Activated naive CD8-positive, alpha-beta T cell treated with anti-CD3 and anti-CD28 coated beads, Interleukin-2, amount 50 U/mL, for 24 hours (primary cell): ENCODE measurements around the gene LITAF.
"Not testable (repeated sequence)": the region's sequence is repeated elsewhere in the genome, so short reads cannot be mapped to it uniquely, and the experiment has no call there.

Experiments
- ATAC-seq: fragments of 150-1000 bp; cut with Tn5 transposase; one replicate; pipeline ENCODE4 v1.10.0; 2021
- DNase-seq: peaks from one replicate; pipeline ENCODE4 v3.0.0; 2021
- H3K27ac Mint-ChIP-seq: one replicate; pipeline ENCODE4 v1.8.0; 2021; ENCODE audit warnings: mild to moderate bottlenecking, mixed read lengths
- H3K27me3 Mint-ChIP-seq: one replicate; pipeline ENCODE4 v1.8.0; 2021; ENCODE audit warnings: mixed read lengths
- H3K36me3 Mint-ChIP-seq: one replicate; pipeline ENCODE4 v1.8.0; 2021; ENCODE audit warnings: low read depth, mixed read lengths
- H3K4me1 Mint-ChIP-seq: one replicate; pipeline ENCODE4 v1.8.0; 2021; ENCODE audit warnings: mixed read lengths
- H3K4me3 Mint-ChIP-seq: one replicate; pipeline ENCODE4 v1.8.0; 2021; ENCODE audit warnings: mild to moderate bottlenecking, moderate library complexity, mixed read lengths
- H3K9me3 Mint-ChIP-seq: one replicate; pipeline ENCODE4 v1.8.0; 2021; ENCODE audit warnings: mixed read lengths

Gene LITAF

DNA sequence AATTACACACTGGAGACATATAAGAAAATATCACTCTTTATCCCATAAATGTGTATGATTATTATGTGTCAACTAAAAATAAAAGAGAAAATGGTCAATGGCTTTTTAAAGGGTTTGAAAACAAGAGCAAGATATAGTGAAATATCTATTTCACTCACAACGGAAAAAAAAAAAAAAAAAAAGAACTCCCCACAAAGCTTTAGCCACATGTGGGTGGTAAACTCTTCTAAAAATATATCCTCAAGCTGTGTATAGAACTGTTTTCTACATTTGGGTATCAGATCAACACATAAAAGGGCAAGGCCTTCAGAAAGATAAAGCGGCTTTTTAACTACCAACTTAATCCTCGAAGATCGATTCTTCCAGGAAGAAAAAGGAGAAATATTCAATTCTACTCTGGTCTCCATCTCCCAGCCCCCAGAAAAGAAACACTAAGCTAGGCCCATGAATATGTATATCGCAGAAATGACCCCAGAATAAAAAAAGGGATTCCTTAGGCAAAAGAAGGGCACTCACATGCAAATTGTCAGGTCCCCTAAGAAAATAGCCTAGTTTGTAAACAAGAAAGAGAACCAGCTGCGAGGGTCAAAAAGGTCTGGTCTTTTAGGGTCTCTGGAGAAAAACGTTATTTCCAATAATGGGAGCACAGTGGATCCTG, 4.4 kb downstream of the LITAF start:
- peak overlapping the region; percentile 73 for H3K4me3 Mint-ChIP-seq
- H3K9me3 Mint-ChIP-seq, result no peaks in the 10 kb centered on the region
- peaks cover 34% of the 10 kb centered on the region for H3K36me3 Mint-ChIP-seq
- H3K27me3 Mint-ChIP-seq, result no peaks in the 10 kb centered on the region
- peaks cover 73% of the 10 kb centered on the region for H3K4me1 Mint-ChIP-seq
- no peak for DNase-seq
- no peak for ATAC-seq
- H3K27ac Mint-ChIP-seq, result peak overlapping the region; percentile 84

- peak overlapping the region; percentile 84 for H3K27ac Mint-ChIP-seq
- no peak for ATAC-seq
- no peaks in the 10 kb centered on the region for H3K9me3 Mint-ChIP-seq
- no peak for DNase-seq
- H3K27me3 Mint-ChIP-seq, result no peaks in the 10 kb centered on the region
- peak overlapping the region; percentile 73 for H3K4me3 Mint-ChIP-seq
- H3K4me1 Mint-ChIP-seq, result peaks cover 78% of the 10 kb centered on the region
- peaks cover 38% of the 10 kb centered on the region for H3K36me3 Mint-ChIP-seq
Observed at GRCh38 chr16:11581678-11582077, 5.0 kb downstream of the LITAF start.

DNA sequence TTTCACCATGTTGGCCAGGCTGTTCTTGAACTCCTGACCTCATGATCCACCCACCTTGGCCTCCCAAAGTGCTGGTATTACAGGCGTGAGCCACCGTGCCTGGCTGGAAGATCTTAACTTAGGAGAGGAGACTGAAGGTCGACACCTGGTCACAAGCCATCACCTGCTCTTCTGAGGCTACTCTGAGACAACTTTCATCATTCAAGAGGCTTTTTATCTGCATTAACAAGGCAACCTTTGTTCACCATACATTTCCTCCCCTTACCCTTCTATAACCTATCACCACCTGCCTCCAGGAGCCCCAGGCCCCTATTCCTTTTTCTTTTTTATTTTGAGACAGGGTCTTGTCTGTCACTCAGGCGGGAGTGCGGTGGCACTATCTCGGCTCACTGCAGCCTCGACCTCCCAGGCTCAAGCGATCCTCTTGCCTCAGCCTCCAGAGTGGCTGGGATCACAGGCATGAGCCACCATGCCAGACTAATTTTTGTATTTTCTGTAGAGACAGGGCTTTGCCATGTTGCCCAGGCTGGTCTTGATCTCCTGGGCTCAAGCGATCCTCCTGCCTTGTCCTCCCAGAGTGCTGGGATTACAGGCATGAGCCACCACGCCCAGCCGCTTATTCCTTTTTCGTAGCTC, 6.2 kb downstream of the LITAF start:
- Mint-ChIP-seq H3K9me3 (no peaks in the 10 kb centered on the region), H3K36me3 (peaks cover 39% of the 10 kb centered on the region), H3K4me3 (peak overlapping the region; percentile 53), H3K4me1 (peaks cover 84% of the 10 kb centered on the region), H3K27ac (peak overlapping the region; percentile 84), H3K27me3 (peaks cover under 1% of the 10 kb centered on the region)
- no peak for ATAC-seq
- DNase-seq, result no peak

DNA sequence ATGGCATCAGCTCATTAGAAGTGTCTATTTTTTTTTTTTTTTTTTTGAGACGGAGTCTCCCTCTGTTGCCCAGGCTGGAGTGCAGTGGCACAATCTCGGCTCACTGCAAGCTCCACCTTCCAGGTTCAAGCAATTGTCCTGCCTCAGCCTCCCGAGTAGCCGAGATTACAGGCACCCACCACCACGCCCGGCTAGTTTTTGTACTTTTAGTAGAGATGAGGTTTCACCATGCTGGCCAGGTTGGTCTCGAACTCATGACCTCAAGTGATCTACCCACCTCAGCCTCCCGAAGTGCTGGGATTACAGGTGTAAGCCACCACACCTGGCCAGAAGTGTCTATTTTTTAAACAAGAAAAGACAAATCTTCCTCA, 9.4 kb downstream of the LITAF start:
- not testable (repeated sequence) for ATAC-seq, H3K4me3 Mint-ChIP-seq, DNase-seq, H3K27me3 Mint-ChIP-seq, H3K9me3 Mint-ChIP-seq
- H3K36me3 Mint-ChIP-seq, result peaks cover 55% of the 10 kb centered on the region
- peak overlapping the region; percentile 42 for H3K27ac Mint-ChIP-seq
- H3K4me1 Mint-ChIP-seq, result peaks cover 91% of the 10 kb centered on the region

GRCh38 chr16:11576427-11577289, 10.1 kb downstream of the LITAF start:
- peaks cover 91% of the 10 kb centered on the region for H3K4me1 Mint-ChIP-seq

DNA sequence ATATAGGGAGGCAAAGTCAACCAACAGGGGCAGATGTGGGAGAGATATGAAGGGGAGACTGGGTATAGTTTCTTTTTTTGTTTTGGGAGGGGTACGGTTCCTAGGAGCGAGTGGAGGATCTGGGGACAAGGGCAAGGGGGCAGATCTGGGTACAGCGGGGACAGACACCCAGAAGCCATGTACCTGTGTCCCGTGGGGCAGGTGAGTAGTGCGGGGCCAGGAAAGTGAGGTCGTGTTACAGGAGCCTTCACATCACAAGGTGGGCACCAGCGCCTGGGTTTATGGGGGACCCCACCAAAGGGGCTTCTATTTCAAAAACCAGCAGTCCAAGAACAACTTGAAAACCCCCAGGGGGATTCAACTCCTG, 11.5 kb downstream of the LITAF start:
- H3K4me3 Mint-ChIP-seq, result peak overlapping the region; percentile 74
- peak overlapping the region; percentile 93 for H3K27ac Mint-ChIP-seq
- H3K4me1 Mint-ChIP-seq, result peaks cover 90% of the 10 kb centered on the region
- DNase-seq (no peak), ATAC-seq (peak; percentile 22)
- no peaks in the 10 kb centered on the region for H3K9me3 Mint-ChIP-seq
- peaks cover 2% of the 10 kb centered on the region for H3K27me3 Mint-ChIP-seq
- peaks cover 52% of the 10 kb centered on the region for H3K36me3 Mint-ChIP-seq

More at GRCh38 chr16:11576427-11577289, 10.1 kb downstream of the LITAF start:
- DNase-seq (no peak), ATAC-seq (no peak)
- H3K27ac Mint-ChIP-seq, result peak overlapping the region; percentile 20
- H3K36me3 Mint-ChIP-seq, result peaks cover 59% of the 10 kb centered on the region
- H3K27me3 Mint-ChIP-seq, result peaks cover 2% of the 10 kb centered on the region
- H3K4me3 Mint-ChIP-seq, result peak overlapping the region; percentile 42
- no peaks in the 10 kb centered on the region for H3K9me3 Mint-ChIP-seq

DNA sequence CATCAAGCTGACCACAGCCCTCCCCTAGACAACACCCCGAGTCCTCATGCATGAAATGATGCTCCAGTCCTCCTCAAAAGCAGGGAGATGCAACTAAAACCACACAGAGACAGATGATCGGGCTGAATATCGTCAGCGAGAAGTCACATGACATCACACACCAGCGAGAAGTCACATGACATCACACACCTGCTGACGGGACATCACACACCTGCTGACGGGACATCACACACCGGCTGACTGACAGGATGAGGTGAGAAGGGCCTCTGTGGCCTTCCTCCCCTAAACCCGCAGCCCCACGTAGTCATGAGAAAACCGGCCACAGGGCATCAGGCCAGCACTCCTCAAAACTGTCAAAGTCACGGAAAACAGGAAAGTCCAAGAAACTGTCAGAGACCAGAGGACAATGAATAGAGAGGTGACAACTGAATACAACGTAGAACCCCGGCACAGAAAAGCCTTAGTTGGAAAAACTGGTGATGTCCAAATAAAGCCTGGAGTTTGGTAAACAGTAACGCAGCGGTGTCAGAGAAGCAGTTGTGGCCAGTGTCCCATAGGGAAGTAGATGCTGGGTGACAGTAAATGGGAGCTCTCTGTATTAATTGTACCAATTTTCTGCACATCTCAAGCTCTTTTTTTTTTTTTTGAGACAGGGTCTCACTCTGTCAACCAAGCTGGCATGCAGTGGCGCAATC, 14.3 kb downstream of the LITAF start:
- Mint-ChIP-seq H3K36me3 (peaks cover 43% of the 10 kb centered on the region), H3K27me3 (peaks cover 2% of the 10 kb centered on the region), H3K9me3 (no peaks in the 10 kb centered on the region), H3K4me3 (peak overlapping the region; percentile 1), H3K27ac (peak overlapping the region; percentile 70), H3K4me1 (peaks cover 80% of the 10 kb centered on the region)
- DNase-seq (peak; percentile 37), ATAC-seq (no peak)

GRCh38 chr16:11571549-11571948, 15.2 kb downstream of the LITAF start:
- Mint-ChIP-seq H3K27me3 (peaks cover 2% of the 10 kb centered on the region), H3K27ac (peak overlapping the region; percentile 59), H3K36me3 (peaks cover 44% of the 10 kb centered on the region), H3K4me1 (peaks cover 78% of the 10 kb centered on the region), H3K9me3 (no peaks in the 10 kb centered on the region), H3K4me3 (no peak overlapping the region)
- DNase-seq (no peak), ATAC-seq (no peak)

- Mint-ChIP-seq H3K4me3 (no peak overlapping the region), H3K36me3 (peaks cover 49% of the 10 kb centered on the region), H3K4me1 (peaks cover 80% of the 10 kb centered on the region), H3K27ac (peak overlapping the region; percentile 59), H3K27me3 (peaks cover 2% of the 10 kb centered on the region), H3K9me3 (no peaks in the 10 kb centered on the region)
- DNase-seq (no peak), ATAC-seq (no peak)
Observed at GRCh38 chr16:11570806-11571205, 15.9 kb downstream of the LITAF start.

- Mint-ChIP-seq H3K36me3 (peaks cover 47% of the 10 kb centered on the region), H3K4me3 (no peak overlapping the region)
Observed at GRCh38 chr16:11570258-11570657, 16.5 kb downstream of the LITAF start.

DNA sequence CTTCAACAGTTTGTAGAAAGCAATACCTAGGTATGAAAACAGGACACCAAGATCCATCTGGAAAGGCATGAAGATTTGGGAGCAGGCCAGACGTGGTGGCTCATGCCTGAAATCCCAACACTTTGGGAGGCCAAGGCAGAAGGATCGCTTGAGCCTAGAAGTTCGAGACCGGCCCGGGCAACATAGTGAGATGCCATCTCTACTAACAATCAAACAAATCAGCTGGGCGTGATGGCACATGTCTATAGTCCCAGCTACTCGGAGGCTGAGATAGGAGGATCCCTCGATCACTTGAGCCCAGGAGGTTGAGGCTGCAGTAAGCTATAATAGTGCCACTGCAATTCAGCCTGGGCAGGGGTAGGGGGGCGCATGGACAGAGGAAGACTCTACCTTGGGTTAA, 20.3 kb downstream of the LITAF start:
- DNase-seq, result no peak
- H3K4me1 Mint-ChIP-seq, result peaks cover 75% of the 10 kb centered on the region
- no peaks in the 10 kb centered on the region for H3K27me3 Mint-ChIP-seq
- H3K36me3 Mint-ChIP-seq, result peaks cover 33% of the 10 kb centered on the region
- no peak overlapping the region for H3K4me3 Mint-ChIP-seq
- H3K27ac Mint-ChIP-seq, result peak overlapping the region; percentile 50
- no peak for ATAC-seq
- no peaks in the 10 kb centered on the region for H3K9me3 Mint-ChIP-seq

More at GRCh38 chr16:11570258-11570657, 16.5 kb downstream of the LITAF start:
- H3K27me3 Mint-ChIP-seq, result no peaks in the 10 kb centered on the region
- no peak overlapping the region for H3K27ac Mint-ChIP-seq
- DNase-seq, result no peak
- peaks cover 78% of the 10 kb centered on the region for H3K4me1 Mint-ChIP-seq
- ATAC-seq, result no peak
- H3K9me3 Mint-ChIP-seq, result no peaks in the 10 kb centered on the region

- Mint-ChIP-seq H3K9me3 (no peaks in the 10 kb centered on the region), H3K27me3 (no peaks in the 10 kb centered on the region), H3K4me3 (no peak overlapping the region), H3K27ac (peak overlapping the region; percentile 76), H3K36me3 (peaks cover 35% of the 10 kb centered on the region), H3K4me1 (peaks cover 77% of the 10 kb centered on the region)
- DNase-seq (no peak), ATAC-seq (no peak)
Observed at GRCh38 chr16:11565665-11566064, 21.1 kb downstream of the LITAF start.

- Mint-ChIP-seq H3K36me3 (peaks cover 32% of the 10 kb centered on the region), H3K4me3 (no peak overlapping the region), H3K27ac (peak overlapping the region; percentile 42), H3K9me3 (no peaks in the 10 kb centered on the region), H3K27me3 (no peaks in the 10 kb centered on the region), H3K4me1 (peaks cover 79% of the 10 kb centered on the region)
- DNase-seq (no peak), ATAC-seq (no peak)
Observed at GRCh38 chr16:11564046-11564926, 22.4 kb downstream of the LITAF start.
